WTC11 (cell line): Measurements from ENCODE around the gene STYK1. TPM values are rescaled to one million over a fixed set of nuclear protein-coding genes. Genes with fewer than 3 reads are reported as not detected.

ENCODE experiments used
- CREB1 ChIP-seq: sonication (generic); formaldehyde crosslinking; IDR thresholded peaks from 2 replicates; pipeline ENCODE4 v1.8.0; 2023; ENCODE audit warnings: mild to moderate bottlenecking, missing genetic modification reagents
- FOXK1 ChIP-seq: sonication (generic); formaldehyde crosslinking; IDR thresholded peaks from 2 replicates; pipeline ENCODE4 v1.8.0; 2022; ENCODE audit warnings: mild to moderate bottlenecking, moderate library complexity, missing genetic modification reagents
- GRHL2 ChIP-seq: fragments of 250-450 bp; sonication (Bioruptor Pico); IDR thresholded peaks from 2 replicates; pipeline ENCODE4 v1.8.0; 2022; ENCODE audit warnings: mild to moderate bottlenecking, moderate library complexity; ENCODE audit not compliant: insufficient replicate concordance, severe bottlenecking
- GTF2I ChIP-seq: fragments of 250-450 bp; sonication (Bioruptor Pico); conservative IDR thresholded peaks from 2 replicates; pipeline ENCODE4 v1.4.0; 2021; ENCODE audit warnings: mild to moderate bottlenecking
- IRF2 ChIP-seq: sonication (generic); formaldehyde crosslinking; IDR thresholded peaks from 2 replicates; pipeline ENCODE4 v1.8.0; 2022; ENCODE audit warnings: low read depth, missing genetic modification reagents, borderline replicate concordance
- NFE2L1 ChIP-seq: sonication (generic); formaldehyde crosslinking; IDR thresholded peaks from 2 replicates; pipeline ENCODE4 v1.8.1; 2023; ENCODE audit warnings: missing genetic modification reagents
- NR1H2 ChIP-seq: sonication (generic); formaldehyde crosslinking; IDR thresholded peaks from 2 replicates; pipeline ENCODE4 v1.9.0; 2021; ENCODE audit warnings: mild to moderate bottlenecking, moderate library complexity, missing genetic modification reagents
- NR2C2 ChIP-seq: sonication (generic); formaldehyde crosslinking; IDR thresholded peaks from 2 replicates; pipeline ENCODE4 v1.8.0; 2022; ENCODE audit warnings: mild to moderate bottlenecking, missing genetic modification reagents
- OVOL2 ChIP-seq: fragments of 250-450 bp; sonication (Bioruptor Pico); IDR thresholded peaks from 2 replicates; pipeline ENCODE4 v1.9.0; 2021; ENCODE audit warnings: mild to moderate bottlenecking, borderline replicate concordance
- RORB ChIP-seq: fragments of 250-450 bp; sonication (Bioruptor Pico); IDR thresholded peaks from 2 replicates; pipeline ENCODE4 v1.9.0; 2021; ENCODE audit warnings: mild to moderate bottlenecking
- SP1 ChIP-seq: sonication (generic); formaldehyde crosslinking; conservative IDR thresholded peaks from 2 replicates; pipeline ENCODE4 v1.8.1; 2022; ENCODE audit warnings: missing genetic modification reagents
- TEAD4 ChIP-seq: sonication (generic); formaldehyde crosslinking; IDR thresholded peaks from 2 replicates; pipeline ENCODE4 v1.8.0; 2022; ENCODE audit warnings: mild to moderate bottlenecking, missing genetic modification reagents
- ZNF219 ChIP-seq: sonication (generic); formaldehyde crosslinking; IDR thresholded peaks from 2 replicates; pipeline ENCODE4 v1.8.0; 2023; ENCODE audit warnings: missing genetic modification reagents, mild to moderate bottlenecking, borderline replicate concordance
- ZNF317 ChIP-seq: sonication (generic); formaldehyde crosslinking; IDR thresholded peaks from 2 replicates; pipeline ENCODE4 v1.8.1; 2023; ENCODE audit warnings: low read depth, mild to moderate bottlenecking, moderate library complexity, missing genetic modification reagents, borderline replicate concordance
- total RNA-seq: library from RNA; stranded (reverse); gene quantifications from 3 replicates; pipeline ENCODE4 v1.2.3, GENCODE V29; 2021
- TF ChIP-seq, protein P1 (sequence below): fragments of 200-600 bp; IDR thresholded peaks from 2 replicates; pipeline ENCODE4 v1.8.0; 2022; ENCODE audit warnings: antibody characterized with exemption
- TF ChIP-seq, protein P2 (sequence below): sonication (generic); formaldehyde crosslinking; IDR thresholded peaks from 2 replicates; pipeline ENCODE4 v1.8.1; 2023; ENCODE audit warnings: mild to moderate bottlenecking, missing genetic modification reagents
- TF ChIP-seq, protein P3 (sequence below): sonication (generic); formaldehyde crosslinking; IDR thresholded peaks from 2 replicates; pipeline ENCODE4 v1.8.1; 2022; ENCODE audit warnings: mild to moderate bottlenecking, missing genetic modification reagents, moderate library complexity, borderline replicate concordance
- TF ChIP-seq, protein P4 (sequence below): sonication (generic); formaldehyde crosslinking; IDR thresholded peaks from 2 replicates; pipeline ENCODE4 v1.8.0; 2023; ENCODE audit warnings: mild to moderate bottlenecking, missing genetic modification reagents
- TF ChIP-seq, protein P5 (sequence below): sonication (generic); formaldehyde crosslinking; IDR thresholded peaks from 2 replicates; pipeline ENCODE4 v1.8.1; 2022; ENCODE audit warnings: missing genetic modification reagents, borderline replicate concordance
- TF ChIP-seq, protein P6 (sequence below): sonication (generic); formaldehyde crosslinking; IDR thresholded peaks from 2 replicates; pipeline ENCODE4 v1.8.1; 2022; ENCODE audit warnings: low read depth, missing genetic modification reagents, borderline replicate concordance
- TF ChIP-seq, protein P7 (sequence below): sonication (generic); formaldehyde crosslinking; IDR thresholded peaks from 2 replicates; pipeline ENCODE4 v1.8.0; 2022; ENCODE audit warnings: mild to moderate bottlenecking, missing genetic modification reagents
- TF ChIP-seq, protein P8 (sequence below): sonication (generic); formaldehyde crosslinking; IDR thresholded peaks from 2 replicates; pipeline ENCODE4 v1.8.1; 2023; ENCODE audit warnings: mild to moderate bottlenecking, moderate library complexity, missing genetic modification reagents
- TF ChIP-seq, protein P9 (sequence below): sonication (generic); formaldehyde crosslinking; IDR thresholded peaks from 2 replicates; pipeline ENCODE4 v1.8.1; 2023; ENCODE audit warnings: mild to moderate bottlenecking, missing genetic modification reagents, moderate library complexity

The STYK1 gene
- total RNA-seq, 1 experiment from 2014 or later: 1.6 TPM

DNA sequence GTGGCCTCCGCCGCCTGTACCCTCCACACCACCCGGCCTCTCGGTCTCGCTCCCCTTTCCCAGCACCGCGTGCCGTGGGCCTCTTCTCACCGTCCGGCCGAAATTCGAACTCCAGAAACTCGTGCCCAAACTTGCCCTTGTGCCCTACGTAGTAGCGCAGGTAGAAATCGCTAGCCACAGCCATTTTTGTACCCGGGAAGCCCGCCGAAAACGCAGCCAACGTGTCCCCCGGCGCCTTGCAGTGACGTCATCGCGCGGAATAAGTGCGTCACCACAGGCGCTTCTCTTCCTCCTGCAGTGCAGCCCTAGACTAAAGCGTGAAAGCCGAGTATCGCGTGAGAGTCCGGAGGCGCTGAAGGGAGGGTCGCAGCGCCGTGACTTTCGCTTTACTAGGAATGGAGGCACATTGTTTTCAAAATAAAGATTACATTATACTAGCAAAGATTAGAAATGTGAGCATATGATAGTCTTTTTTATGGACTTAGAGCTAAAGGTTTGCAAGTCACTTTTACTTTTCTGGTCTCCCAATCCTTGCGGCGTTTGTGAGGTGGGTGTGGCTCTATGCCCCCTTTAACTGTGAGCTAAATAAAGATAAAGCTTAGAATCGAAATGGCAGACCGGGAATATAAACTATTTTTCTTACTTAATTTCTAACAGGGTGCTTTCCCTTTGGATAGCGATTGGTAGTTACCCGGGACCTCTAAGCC lies 60.4 kb downstream of the STYK1 start, which contains the start of gene MAGOHB (continued):
- TF ChIP-seq GRHL2 (CRISPR knock-in tag) (no peak), NR1H2 (CRISPR knock-in tag) (no peak), CREB1 (peak; percentile 96), ZNF317 (CRISPR knock-in tag) (no peak), NFE2L1 (peak; percentile 83), GTF2I (no peak), IRF2 (CRISPR knock-in tag) (no peak), FOXK1 (peak; percentile 96), ZNF219 (CRISPR knock-in tag) (no peak), TEAD4 (CRISPR knock-in tag) (no peak), NR2C2 (CRISPR knock-in tag) (no peak), SP1 (CRISPR knock-in tag) (peak; percentile 90), OVOL2 (CRISPR knock-in tag) (no peak), RORB (CRISPR knock-in tag) (no peak)
- TF ChIP-seq, protein P1, sequence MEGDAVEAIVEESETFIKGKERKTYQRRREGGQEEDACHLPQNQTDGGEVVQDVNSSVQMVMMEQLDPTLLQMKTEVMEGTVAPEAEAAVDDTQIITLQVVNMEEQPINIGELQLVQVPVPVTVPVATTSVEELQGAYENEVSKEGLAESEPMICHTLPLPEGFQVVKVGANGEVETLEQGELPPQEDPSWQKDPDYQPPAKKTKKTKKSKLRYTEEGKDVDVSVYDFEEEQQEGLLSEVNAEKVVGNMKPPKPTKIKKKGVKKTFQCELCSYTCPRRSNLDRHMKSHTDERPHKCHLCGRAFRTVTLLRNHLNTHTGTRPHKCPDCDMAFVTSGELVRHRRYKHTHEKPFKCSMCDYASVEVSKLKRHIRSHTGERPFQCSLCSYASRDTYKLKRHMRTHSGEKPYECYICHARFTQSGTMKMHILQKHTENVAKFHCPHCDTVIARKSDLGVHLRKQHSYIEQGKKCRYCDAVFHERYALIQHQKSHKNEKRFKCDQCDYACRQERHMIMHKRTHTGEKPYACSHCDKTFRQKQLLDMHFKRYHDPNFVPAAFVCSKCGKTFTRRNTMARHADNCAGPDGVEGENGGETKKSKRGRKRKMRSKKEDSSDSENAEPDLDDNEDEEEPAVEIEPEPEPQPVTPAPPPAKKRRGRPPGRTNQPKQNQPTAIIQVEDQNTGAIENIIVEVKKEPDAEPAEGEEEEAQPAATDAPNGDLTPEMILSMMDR: no peak
- TF ChIP-seq, protein P2, sequence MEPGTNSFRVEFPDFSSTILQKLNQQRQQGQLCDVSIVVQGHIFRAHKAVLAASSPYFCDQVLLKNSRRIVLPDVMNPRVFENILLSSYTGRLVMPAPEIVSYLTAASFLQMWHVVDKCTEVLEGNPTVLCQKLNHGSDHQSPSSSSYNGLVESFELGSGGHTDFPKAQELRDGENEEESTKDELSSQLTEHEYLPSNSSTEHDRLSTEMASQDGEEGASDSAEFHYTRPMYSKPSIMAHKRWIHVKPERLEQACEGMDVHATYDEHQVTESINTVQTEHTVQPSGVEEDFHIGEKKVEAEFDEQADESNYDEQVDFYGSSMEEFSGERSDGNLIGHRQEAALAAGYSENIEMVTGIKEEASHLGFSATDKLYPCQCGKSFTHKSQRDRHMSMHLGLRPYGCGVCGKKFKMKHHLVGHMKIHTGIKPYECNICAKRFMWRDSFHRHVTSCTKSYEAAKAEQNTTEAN (CRISPR knock-in tag): 0 out of 2 replicates have a peak, but pooled peaks have one; percentile 42
- TF ChIP-seq, protein P3, sequence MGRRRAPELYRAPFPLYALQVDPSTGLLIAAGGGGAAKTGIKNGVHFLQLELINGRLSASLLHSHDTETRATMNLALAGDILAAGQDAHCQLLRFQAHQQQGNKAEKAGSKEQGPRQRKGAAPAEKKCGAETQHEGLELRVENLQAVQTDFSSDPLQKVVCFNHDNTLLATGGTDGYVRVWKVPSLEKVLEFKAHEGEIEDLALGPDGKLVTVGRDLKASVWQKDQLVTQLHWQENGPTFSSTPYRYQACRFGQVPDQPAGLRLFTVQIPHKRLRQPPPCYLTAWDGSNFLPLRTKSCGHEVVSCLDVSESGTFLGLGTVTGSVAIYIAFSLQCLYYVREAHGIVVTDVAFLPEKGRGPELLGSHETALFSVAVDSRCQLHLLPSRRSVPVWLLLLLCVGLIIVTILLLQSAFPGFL (CRISPR knock-in tag): no peak
- TF ChIP-seq, protein P4, sequence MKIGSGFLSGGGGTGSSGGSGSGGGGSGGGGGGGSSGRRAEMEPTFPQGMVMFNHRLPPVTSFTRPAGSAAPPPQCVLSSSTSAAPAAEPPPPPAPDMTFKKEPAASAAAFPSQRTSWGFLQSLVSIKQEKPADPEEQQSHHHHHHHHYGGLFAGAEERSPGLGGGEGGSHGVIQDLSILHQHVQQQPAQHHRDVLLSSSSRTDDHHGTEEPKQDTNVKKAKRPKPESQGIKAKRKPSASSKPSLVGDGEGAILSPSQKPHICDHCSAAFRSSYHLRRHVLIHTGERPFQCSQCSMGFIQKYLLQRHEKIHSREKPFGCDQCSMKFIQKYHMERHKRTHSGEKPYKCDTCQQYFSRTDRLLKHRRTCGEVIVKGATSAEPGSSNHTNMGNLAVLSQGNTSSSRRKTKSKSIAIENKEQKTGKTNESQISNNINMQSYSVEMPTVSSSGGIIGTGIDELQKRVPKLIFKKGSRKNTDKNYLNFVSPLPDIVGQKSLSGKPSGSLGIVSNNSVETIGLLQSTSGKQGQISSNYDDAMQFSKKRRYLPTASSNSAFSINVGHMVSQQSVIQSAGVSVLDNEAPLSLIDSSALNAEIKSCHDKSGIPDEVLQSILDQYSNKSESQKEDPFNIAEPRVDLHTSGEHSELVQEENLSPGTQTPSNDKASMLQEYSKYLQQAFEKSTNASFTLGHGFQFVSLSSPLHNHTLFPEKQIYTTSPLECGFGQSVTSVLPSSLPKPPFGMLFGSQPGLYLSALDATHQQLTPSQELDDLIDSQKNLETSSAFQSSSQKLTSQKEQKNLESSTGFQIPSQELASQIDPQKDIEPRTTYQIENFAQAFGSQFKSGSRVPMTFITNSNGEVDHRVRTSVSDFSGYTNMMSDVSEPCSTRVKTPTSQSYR: no peak
- TF ChIP-seq, protein P5, sequence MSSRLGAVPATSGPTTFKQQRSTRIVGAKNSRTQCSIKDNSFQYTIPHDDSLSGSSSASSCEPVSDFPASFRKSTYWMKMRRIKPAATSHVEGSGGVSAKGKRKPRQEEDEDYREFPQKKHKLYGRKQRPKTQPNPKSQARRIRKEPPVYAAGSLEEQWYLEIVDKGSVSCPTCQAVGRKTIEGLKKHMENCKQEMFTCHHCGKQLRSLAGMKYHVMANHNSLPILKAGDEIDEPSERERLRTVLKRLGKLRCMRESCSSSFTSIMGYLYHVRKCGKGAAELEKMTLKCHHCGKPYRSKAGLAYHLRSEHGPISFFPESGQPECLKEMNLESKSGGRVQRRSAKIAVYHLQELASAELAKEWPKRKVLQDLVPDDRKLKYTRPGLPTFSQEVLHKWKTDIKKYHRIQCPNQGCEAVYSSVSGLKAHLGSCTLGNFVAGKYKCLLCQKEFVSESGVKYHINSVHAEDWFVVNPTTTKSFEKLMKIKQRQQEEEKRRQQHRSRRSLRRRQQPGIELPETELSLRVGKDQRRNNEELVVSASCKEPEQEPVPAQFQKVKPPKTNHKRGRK: no peak
- TF ChIP-seq, protein P6, sequence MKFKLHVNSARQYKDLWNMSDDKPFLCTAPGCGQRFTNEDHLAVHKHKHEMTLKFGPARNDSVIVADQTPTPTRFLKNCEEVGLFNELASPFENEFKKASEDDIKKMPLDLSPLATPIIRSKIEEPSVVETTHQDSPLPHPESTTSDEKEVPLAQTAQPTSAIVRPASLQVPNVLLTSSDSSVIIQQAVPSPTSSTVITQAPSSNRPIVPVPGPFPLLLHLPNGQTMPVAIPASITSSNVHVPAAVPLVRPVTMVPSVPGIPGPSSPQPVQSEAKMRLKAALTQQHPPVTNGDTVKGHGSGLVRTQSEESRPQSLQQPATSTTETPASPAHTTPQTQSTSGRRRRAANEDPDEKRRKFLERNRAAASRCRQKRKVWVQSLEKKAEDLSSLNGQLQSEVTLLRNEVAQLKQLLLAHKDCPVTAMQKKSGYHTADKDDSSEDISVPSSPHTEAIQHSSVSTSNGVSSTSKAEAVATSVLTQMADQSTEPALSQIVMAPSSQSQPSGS (CRISPR knock-in tag): no peak
- TF ChIP-seq, protein P7, sequence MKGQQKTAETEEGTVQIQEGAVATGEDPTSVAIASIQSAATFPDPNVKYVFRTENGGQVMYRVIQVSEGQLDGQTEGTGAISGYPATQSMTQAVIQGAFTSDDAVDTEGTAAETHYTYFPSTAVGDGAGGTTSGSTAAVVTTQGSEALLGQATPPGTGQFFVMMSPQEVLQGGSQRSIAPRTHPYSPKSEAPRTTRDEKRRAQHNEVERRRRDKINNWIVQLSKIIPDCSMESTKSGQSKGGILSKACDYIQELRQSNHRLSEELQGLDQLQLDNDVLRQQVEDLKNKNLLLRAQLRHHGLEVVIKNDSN (CRISPR knock-in tag): no peak
- TF ChIP-seq, protein P8, sequence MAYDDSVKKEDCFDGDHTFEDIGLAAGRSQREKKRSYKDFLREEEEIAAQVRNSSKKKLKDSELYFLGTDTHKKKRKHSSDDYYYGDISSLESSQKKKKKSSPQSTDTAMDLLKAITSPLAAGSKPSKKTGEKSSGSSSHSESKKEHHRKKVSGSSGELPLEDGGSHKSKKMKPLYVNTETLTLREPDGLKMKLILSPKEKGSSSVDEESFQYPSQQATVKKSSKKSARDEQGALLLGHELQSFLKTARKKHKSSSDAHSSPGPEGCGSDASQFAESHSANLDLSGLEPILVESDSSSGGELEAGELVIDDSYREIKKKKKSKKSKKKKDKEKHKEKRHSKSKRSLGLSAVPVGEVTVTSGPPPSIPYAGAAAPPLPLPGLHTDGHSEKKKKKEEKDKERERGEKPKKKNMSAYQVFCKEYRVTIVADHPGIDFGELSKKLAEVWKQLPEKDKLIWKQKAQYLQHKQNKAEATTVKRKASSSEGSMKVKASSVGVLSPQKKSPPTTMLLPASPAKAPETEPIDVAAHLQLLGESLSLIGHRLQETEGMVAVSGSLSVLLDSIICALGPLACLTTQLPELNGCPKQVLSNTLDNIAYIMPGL (CRISPR knock-in tag): peak; percentile 73; the same call in 1 of the 2 replicates
- TF ChIP-seq, protein P9, sequence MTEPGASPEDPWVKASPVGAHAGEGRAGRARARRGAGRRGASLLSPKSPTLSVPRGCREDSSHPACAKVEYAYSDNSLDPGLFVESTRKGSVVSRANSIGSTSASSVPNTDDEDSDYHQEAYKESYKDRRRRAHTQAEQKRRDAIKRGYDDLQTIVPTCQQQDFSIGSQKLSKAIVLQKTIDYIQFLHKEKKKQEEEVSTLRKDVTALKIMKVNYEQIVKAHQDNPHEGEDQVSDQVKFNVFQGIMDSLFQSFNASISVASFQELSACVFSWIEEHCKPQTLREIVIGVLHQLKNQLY (CRISPR knock-in tag): no peak
